IPS-NIHi11 (cell line): Measurements from ENCODE around the gene VANGL2.

ENCODE experiments used
- DNase-seq: peaks from one replicate; pipeline ENCODE4 v3.0.0; 2012; ENCODE audit warnings: mixed read lengths, low spot score

VANGL2 gene

DNA sequence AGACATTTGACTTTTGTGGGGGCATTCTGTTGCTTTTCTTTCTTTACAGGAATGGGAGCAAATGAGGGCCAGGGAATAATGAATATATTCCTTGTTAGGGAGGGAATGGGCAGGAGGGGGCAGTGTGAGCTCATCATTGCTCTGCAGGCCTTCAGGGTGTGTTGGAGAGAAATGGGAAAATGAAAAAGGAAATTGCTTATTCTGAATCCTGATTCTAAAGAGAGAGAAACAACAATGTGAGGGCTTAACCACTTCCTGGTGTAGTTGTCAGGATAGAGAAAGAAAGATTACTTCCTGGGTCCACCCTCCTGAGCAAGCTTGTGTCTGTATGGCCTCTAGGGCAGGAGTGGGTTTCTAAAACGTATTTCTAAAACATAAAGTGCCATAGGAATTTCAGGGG is 28.3 kb downstream of the VANGL2 start:
- DNase-seq: peak; percentile 65

DNA sequence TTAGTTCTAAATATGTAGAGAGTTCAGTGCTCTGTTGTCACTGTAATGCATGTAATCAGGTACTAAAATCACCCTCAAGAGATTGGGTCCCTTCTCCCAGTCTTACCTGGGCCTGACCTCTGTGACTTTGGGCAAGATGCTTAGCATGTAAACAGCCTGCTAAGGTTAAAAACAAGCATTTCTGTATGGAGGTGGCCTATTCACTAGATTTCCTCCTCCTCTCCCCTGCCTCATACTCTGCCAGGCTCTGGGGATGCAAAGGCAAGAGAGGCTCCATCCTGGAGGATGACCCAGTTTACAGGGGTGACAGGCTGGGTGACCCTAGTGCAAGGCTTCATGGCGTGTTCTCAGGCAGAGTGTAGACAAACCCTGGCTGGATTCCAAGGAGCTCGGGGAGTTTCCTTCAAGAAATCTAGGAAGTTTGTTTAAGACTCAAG is 28.8 kb downstream of the VANGL2 start:
- DNase-seq: no peak

DNA sequence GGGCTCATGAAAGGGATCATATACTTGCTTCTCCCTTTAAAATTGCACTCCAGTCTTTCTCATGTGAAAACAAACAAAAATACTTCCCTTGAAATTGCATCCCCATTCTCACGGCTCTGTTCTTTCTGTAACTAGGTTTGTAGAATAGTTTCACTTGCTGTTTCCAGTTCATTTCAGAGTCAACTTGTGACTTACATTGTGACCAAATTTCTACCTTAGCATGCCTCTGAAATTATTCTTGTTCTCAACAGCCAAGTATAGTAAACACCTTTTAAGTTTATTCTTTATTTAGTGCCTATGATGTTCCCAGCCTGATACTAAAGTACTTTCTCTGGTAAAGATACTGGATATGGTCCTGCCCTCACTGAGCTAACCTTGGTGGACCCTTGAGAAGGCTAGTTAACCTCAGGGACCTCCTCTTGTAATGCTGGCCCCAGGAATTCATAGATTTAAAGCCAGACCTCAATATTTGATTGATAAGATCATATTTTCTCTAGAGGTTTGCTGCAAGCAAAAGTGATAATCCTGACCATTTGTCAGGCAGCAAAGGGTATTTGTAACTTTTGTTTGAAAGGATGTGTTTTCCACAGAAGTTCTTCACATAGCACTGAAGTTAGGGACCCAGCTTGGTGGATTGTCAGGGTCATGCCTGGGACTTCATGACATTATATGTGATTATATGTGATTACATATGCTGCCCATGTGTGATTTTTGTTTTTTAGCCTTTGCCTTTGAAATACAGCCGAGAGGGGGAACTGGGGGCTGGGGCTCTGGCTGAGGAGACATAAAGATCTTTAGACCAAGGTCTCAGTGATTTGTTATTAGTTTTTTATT is 29.6 kb downstream of the VANGL2 start:
- no peak for DNase-seq

GRCh38 chr1:160431006-160431405 is 30.6 kb downstream of the VANGL2 start:
- DNase-seq: no peak

- DNase-seq: no peak
Observed at GRCh38 chr1:160431571-160431970, 31.2 kb downstream of the VANGL2 start.

GRCh38 chr1:160432371-160432786 is 32.0 kb downstream of the VANGL2 start:
- no peak for DNase-seq

DNA sequence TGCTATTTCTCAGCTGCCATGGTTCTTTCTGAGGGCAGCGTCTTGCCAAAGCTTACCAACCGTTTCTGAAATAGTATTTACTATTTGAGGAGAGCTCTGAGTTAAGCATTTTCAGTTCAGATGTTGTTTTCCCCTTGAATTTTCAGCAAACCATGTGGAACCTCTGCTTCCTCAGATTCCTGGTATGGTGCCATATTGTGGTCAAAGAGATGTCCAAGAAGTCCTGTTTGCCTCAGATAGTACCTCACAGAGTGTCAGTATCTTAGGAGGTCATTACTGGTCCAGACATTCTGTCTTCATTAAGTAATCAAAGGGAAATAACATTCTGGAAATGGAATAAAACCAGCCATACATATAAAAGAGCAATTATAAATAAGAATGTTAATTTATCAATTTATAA is 36.6 kb downstream of the VANGL2 start:
- DNase-seq: no peak

- no peak for DNase-seq
Observed at GRCh38 chr1:160437432-160438316, 37.3 kb downstream of the VANGL2 start.

- no peak for DNase-seq
Observed at GRCh38 chr1:160438317-160438918, 38.1 kb downstream of the VANGL2 start.

GRCh38 chr1:160438935-160439334 is 38.6 kb downstream of the VANGL2 start:
- no peak for DNase-seq

DNA sequence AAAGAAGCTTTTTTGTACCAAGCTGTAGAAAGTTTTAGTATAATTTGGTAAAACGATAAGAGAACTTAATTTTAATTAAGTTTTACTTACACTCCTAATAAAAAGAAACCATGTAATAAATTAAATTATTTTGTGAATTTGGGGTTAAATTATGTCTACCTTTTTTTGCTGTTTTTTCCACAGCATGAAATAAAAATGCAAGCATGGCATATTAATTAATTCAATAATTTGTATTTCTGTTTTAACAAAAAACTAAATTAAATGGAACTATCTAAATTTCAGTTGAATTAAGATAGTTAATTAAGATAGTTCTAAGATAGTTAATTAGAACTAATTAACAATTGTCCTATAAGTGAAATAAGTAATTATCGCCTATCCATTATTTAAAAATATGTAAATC is 39.4 kb downstream of the VANGL2 start:
- DNase-seq: no peak

DNA sequence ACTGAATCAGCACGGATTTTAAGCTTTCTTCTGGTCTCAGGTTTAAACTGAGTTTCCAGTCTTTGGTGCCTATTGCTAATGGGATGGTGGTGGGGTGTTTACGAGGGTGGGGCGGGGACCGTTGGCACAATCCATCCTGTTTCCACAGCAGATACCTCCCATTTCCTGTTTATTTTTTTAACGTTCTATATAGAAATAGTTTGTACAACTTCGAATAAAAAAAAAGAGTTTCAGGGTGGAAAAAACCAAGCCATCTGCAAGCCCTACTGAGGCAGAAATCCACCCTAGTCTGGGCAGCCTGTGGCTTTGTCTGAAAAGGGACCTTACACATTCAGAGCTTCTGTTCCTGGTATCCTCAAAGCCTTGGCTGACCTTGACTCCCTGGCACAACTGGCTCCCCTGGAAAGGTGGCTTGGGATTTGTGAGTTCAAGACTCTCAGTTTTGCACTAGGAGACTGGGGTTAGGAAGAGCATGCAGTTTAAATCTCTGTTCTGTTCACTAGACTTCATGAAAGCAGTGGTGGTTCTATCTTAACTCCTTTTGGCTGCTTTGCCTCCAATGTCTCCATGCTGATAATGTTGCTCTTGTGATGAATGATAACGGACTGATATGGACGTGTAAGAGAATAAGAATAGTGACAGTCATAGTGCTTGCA is 46.7 kb downstream of the VANGL2 start:
- DNase-seq: no peak

GRCh38 chr1:160449494-160449893 is 49.1 kb downstream of the VANGL2 start:
- DNase-seq: no peak

GRCh38 chr1:160451119-160451858 is 50.9 kb downstream of the VANGL2 start:
- DNase-seq: no peak

GRCh38 chr1:160451859-160452232 is 51.5 kb downstream of the VANGL2 start:
- DNase-seq: no peak

GRCh38 chr1:160453443-160453842 is 53.1 kb downstream of the VANGL2 start:
- no peak for DNase-seq

DNA sequence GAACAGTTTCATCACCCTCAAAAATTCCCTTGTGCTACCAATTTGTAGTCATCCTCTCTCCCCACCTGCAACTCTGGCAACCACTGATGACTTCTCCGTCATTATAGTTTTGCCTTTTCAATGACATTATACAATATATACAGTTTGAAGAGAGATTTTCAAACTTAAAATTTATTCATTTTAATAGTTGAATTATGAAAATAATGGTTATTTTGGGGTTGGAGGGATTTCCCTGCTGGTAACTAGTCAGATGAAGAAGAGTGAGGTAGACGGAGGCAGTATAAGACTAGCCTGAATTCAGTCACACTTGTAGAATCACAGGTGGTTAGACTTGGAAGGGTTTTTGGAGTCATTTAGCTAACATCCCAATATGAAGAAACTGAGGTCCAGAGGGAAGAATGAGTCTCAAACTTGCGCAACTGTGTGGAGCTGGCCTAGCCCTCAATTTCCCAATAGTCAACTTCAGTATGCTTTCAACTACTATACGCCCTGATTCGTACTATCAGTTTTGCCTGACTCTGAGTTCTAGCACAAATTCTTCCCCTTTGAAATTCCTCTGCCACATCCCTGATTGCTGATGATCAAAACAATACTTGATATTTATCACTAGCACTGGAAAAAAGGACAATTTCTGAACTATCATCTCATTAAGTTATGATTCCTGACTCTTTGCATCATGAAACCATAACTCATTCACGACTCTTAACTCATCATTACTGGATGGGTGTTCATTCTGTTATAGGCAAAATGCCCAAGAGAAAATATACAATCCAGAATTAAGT is 54.2 kb downstream of the VANGL2 start:
- DNase-seq: no peak

- no peak for DNase-seq
Observed at GRCh38 chr1:160455153-160455517, 54.8 kb downstream of the VANGL2 start.

- DNase-seq: no peak
Observed at GRCh38 chr1:160459056-160459455, 58.7 kb downstream of the VANGL2 start.

- no peak for DNase-seq
Observed at GRCh38 chr1:160459687-160460086, 59.3 kb downstream of the VANGL2 start.

- DNase-seq: no peak
Observed at GRCh38 chr1:160460214-160460642, 59.9 kb downstream of the VANGL2 start.
